OCI-LY1 (cell line): ENCODE results near the gene PNPLA6.

Experiments used
- H2AFZ ChIP-seq: fragments of 200-600 bp; sonication (generic), shearing (Covaris generic); 2 replicates; pipeline ENCODE4 v1.6.0; 2014; ENCODE audit warnings: antibody characterized with exemption, mild to moderate bottlenecking, low read length
- H3F3A ChIP-seq: fragments of 200-600 bp; sonication (generic), shearing (Covaris generic); 2 replicates; pipeline ENCODE4 v1.6.0; 2014; ENCODE audit warnings: mild to moderate bottlenecking, antibody characterized with exemption, low read length, moderate library complexity; ENCODE audit not compliant: insufficient read depth
- H3K27ac ChIP-seq: fragments of 200-600 bp; sonication (generic); 2 replicates; pipeline ENCODE4 v1.5.1; 2014; ENCODE audit warnings: low read length, mixed run types, mild to moderate bottlenecking, low read depth; ENCODE audit not compliant: poor library complexity, severe bottlenecking
- H3K27me3 ChIP-seq: fragments of 200-600 bp; sonication (generic); 2 replicates; pipeline ENCODE4 v1.6.0; 2014; ENCODE audit warnings: antibody characterized with exemption, mild to moderate bottlenecking, low read length, moderate library complexity; ENCODE audit not compliant: insufficient read depth
- H3K36me3 ChIP-seq: fragments of 200-600 bp; sonication (generic); 2 replicates; pipeline ENCODE4 v1.6.1; 2014; ENCODE audit warnings: mild to moderate bottlenecking, antibody characterized with exemption, low read length, moderate library complexity, mixed read lengths; ENCODE audit not compliant: insufficient read depth
- H3K4me1 ChIP-seq: fragments of 200-600 bp; sonication (generic); 2 replicates; pipeline ENCODE4 v1.5.1; 2014; ENCODE audit warnings: mild to moderate bottlenecking, low read length, moderate library complexity; ENCODE audit not compliant: insufficient read depth, severe bottlenecking
- H3K4me2 ChIP-seq: fragments of 200-600 bp; sonication (generic), shearing (Covaris generic); 2 replicates; pipeline ENCODE4 v1.6.1; 2014; ENCODE audit warnings: low read length
- H3K4me3 ChIP-seq: fragments of 200-600 bp; sonication (generic); 2 replicates; pipeline ENCODE4 v1.5.1; 2014; ENCODE audit warnings: low read length, low read depth, mild to moderate bottlenecking, mixed read lengths; ENCODE audit not compliant: poor library complexity, severe bottlenecking
- H3K79me2 ChIP-seq: fragments of 200-600 bp; shearing (Covaris generic); 2 replicates; pipeline ENCODE4 v1.6.1; 2016; ENCODE audit warnings: mixed run types, low read length, mixed read lengths; ENCODE audit not compliant: insufficient read depth
- H3K9ac ChIP-seq: fragments of 200-600 bp; sonication (generic), shearing (Covaris generic); 2 replicates; pipeline ENCODE4 v1.6.1; 2014; ENCODE audit warnings: mild to moderate bottlenecking, low read length, mixed read lengths
- H3K9me2 ChIP-seq: fragments of 200-600 bp; sonication (generic), shearing (Covaris generic); 2 replicates; pipeline ENCODE4 v1.6.1; 2014; ENCODE audit warnings: low read depth, mild to moderate bottlenecking, low read length, mixed read lengths
- H3K9me3 ChIP-seq: fragments of 200-600 bp; shearing (Covaris generic); 2 replicates; pipeline ENCODE4 v1.6.1; 2014; ENCODE audit warnings: low read length, mixed read lengths
- H4K20me1 ChIP-seq: fragments of 200-600 bp; sonication (generic), shearing (Covaris generic); 2 replicates; pipeline ENCODE4 v1.6.0; 2016; ENCODE audit warnings: mild to moderate bottlenecking, low read length; ENCODE audit not compliant: insufficient read depth
- CTCF ChIP-seq: fragments of 200-600 bp; sonication (generic), shearing (Covaris generic); IDR thresholded peaks from 2 replicates; pipeline ENCODE4 v1.5.1; 2017; ENCODE audit warnings: mild to moderate bottlenecking, antibody characterized with exemption, low read length, moderate library complexity, mixed read lengths
- EZH2 ChIP-seq: fragments of 200-600 bp; sonication (generic), shearing (Covaris generic); IDR thresholded peaks from 2 replicates; pipeline ENCODE4 v1.8.0; 2017; ENCODE audit warnings: borderline replicate concordance, mixed run types, mild to moderate bottlenecking, antibody characterized with exemption, low read length, moderate library complexity, mixed read lengths

The PNPLA6 gene

GRCh38 chr19:7524523-7524922 lies 11.0 kb upstream of the PNPLA6 start:
- H3K4me3 ChIP-seq: no peak overlapping the region
- no peaks in the 10 kb centered on the region for H3K36me3 ChIP-seq
- no peaks in the 10 kb centered on the region for H3F3A ChIP-seq
- no peak overlapping the region for H2AFZ ChIP-seq
- no peak overlapping the region for H3K4me2 ChIP-seq
- H3K9me3 ChIP-seq: no peaks in the 10 kb centered on the region
- no peaks in the 10 kb centered on the region for H3K27me3 ChIP-seq
- H4K20me1 ChIP-seq: no peaks in the 10 kb centered on the region
- peaks cover 15% of the 10 kb centered on the region for H3K4me1 ChIP-seq
- no peak overlapping the region for H3K9ac ChIP-seq
- no peaks in the 10 kb centered on the region for H3K9me2 ChIP-seq
- no peaks in the 10 kb centered on the region for H3K79me2 ChIP-seq
- no peak overlapping the region for H3K27ac ChIP-seq
- TF ChIP-seq CTCF (no peak), EZH2 (no peak)

DNA sequence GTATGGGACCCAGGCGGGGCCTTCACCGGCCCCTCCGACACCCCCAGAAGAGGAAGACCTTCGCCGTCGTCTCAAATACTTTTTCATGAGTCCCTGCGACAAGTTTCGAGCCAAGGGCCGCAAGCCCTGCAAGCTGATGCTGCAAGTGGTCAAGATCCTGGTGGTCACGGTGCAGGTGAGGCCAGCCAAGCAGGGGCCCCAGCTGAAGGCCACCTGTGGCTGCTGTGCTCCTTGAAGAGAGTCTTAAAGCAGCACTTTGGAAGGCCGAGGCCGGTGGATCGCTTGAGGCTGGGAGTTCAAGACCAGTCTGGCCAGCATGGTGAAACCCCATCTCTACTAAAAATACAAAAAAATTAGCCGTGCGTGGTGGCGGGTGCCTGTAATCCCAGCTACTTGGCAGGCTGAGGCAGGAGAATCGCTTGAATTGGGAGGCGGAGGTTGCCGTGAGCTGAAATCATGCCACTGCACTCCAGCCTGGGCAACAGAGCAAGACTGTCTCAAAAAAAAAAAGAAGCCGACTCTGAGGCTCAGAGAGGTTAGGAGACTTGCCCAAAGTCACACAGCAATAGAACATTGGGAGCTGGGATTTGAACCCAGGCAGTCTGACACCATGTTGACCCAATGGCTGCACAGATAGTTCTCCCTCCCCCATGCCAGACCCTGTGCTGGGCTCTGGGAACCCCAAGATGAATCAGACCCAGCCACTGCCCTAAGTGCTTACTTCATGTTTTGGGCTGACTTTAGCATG lies 10.4 kb upstream of the PNPLA6 start:
- H3K9ac ChIP-seq: no peak overlapping the region
- no peaks in the 10 kb centered on the region for H3F3A ChIP-seq
- no peak overlapping the region for H3K4me3 ChIP-seq
- no peak overlapping the region for H3K27ac ChIP-seq
- H3K9me2 ChIP-seq: no peaks in the 10 kb centered on the region
- H3K27me3 ChIP-seq: no peaks in the 10 kb centered on the region
- H3K4me1 ChIP-seq: peaks cover 15% of the 10 kb centered on the region
- no peaks in the 10 kb centered on the region; the same call in 1 of the 2 replicates for H3K36me3 ChIP-seq
- H2AFZ ChIP-seq: no peak overlapping the region
- no peak overlapping the region for H3K4me2 ChIP-seq
- no peaks in the 10 kb centered on the region for H3K9me3 ChIP-seq
- TF ChIP-seq EZH2 (no peak), CTCF (no peak)
- no peaks in the 10 kb centered on the region for H3K79me2 ChIP-seq
- H4K20me1 ChIP-seq: no peaks in the 10 kb centered on the region

DNA sequence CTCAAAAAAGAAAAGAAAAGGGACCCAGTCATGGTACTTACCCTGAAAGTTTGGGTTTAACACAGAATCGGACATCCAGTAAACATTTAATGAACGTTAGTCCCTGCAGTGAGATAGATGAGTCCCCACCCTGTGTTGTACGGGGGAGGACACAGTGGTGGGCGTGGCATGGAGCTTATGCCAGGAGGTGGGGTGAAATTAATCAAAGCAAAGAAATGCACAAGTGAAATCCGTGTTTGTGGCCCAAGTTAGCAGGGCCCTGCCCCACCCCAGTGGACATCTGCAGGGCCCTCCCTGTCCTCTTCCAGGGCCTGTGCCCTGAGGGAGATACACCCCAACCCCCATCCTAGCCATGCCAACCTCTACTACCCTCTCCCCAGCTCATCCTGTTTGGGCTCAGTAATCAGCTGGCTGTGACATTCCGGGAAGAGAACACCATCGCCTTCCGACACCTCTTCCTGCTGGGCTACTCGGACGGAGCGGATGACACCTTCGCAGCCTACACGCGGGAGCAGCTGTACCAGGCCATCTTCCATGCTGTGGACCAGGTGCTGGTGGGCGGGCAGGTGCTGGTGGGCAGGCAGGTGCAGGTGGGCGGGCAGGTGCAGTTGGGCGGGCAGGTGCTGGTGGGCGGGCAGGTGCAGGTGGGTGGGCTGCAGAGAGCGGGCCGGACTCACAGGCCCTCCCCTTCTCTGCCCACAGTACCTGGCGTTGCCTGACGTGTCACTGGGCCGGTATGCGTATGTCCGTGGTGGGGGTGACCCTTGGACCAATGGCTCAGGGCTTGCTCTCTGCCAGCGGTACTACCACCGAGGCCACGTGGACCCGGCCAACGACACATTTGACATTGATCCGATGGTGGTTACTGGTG lies 9.2 kb upstream of the PNPLA6 start:
- H3K4me2 ChIP-seq: no peak overlapping the region
- no peaks in the 10 kb centered on the region for H3K9me3 ChIP-seq
- H3K4me1 ChIP-seq: peaks cover 15% of the 10 kb centered on the region
- no peaks in the 10 kb centered on the region for H4K20me1 ChIP-seq
- no peaks in the 10 kb centered on the region; the same call in 1 of the 2 replicates for H3K36me3 ChIP-seq
- no peak overlapping the region for H2AFZ ChIP-seq
- H3K27ac ChIP-seq: no peak overlapping the region
- TF ChIP-seq CTCF: no peak
- no peak for TF ChIP-seq EZH2
- H3K9me2 ChIP-seq: no peaks in the 10 kb centered on the region
- H3F3A ChIP-seq: no peaks in the 10 kb centered on the region
- no peaks in the 10 kb centered on the region for H3K27me3 ChIP-seq
- no peak overlapping the region for H3K9ac ChIP-seq
- no peaks in the 10 kb centered on the region for H3K79me2 ChIP-seq
- no peak overlapping the region for H3K4me3 ChIP-seq
